WTC11 (cell line): ENCODE data around the gene PKNOX1. TPM values are rescaled to one million over a fixed set of nuclear protein-coding genes. Genes with fewer than 3 reads are reported as not detected.

Experiments
- ATAC-seq: fragments of 200-7000 bp; cut with Tn5 transposase; 2 replicates; pipeline ENCODE4 v1.10.0; 2021; ENCODE audit warnings: mild to moderate bottlenecking, moderate library complexity
- CTCF ChIA-PET: fragments of 300-600 bp; sonication (Branson Sonifier 250); formaldehyde crosslinking; loops from one replicate; lab custom pipeline; 2021; ENCODE audit warnings: antibody characterized with exemption; lab: Charles Lee
- POLR2A ChIA-PET: fragments of 350-600 bp; sonication (Branson Sonifier 250); formaldehyde crosslinking; loops from one replicate; lab custom pipeline; 2021; ENCODE audit warnings: antibody characterized with exemption; lab: Charles Lee
- DNase-seq: peaks from one replicate; pipeline ENCODE4 v3.0.0; 2021; ENCODE audit warnings: low spot score
- H3K27ac Mint-ChIP-seq: 2 replicates; pipeline ENCODE4 v1.8.0; 2021; ENCODE audit warnings: mixed read lengths
- H3K27me3 Mint-ChIP-seq: 2 replicates; pipeline ENCODE4 v1.8.0; 2021; ENCODE audit warnings: low read depth, mild to moderate bottlenecking, moderate library complexity, mixed read lengths
- H3K36me3 Mint-ChIP-seq: 2 replicates; pipeline ENCODE4 v1.8.0; 2021; ENCODE audit warnings: mixed read lengths
- H3K4me1 Mint-ChIP-seq: 2 replicates; pipeline ENCODE4 v1.8.0; 2022; ENCODE audit warnings: mixed read lengths
- H3K4me3 Mint-ChIP-seq: 2 replicates; pipeline ENCODE4 v1.8.0; 2021; ENCODE audit warnings: mild to moderate bottlenecking, moderate library complexity, mixed read lengths
- H3K9me3 Mint-ChIP-seq: 2 replicates; pipeline ENCODE4 v1.8.0; 2021; ENCODE audit warnings: mixed read lengths
- E2F1 ChIP-seq: sonication (generic); formaldehyde crosslinking; IDR thresholded peaks from 2 replicates; pipeline ENCODE4 v1.8.0; 2022; ENCODE audit warnings: mild to moderate bottlenecking, missing genetic modification reagents
- E2F4 ChIP-seq: sonication (generic); formaldehyde crosslinking; IDR thresholded peaks from 2 replicates; pipeline ENCODE4 v1.8.1; 2022; ENCODE audit warnings: low read depth, mild to moderate bottlenecking, moderate library complexity, missing genetic modification reagents, borderline replicate concordance
- E2F5 ChIP-seq: sonication (generic); formaldehyde crosslinking; IDR thresholded peaks from 2 replicates; pipeline ENCODE4 v1.8.1; 2022; ENCODE audit warnings: mild to moderate bottlenecking, moderate library complexity, missing genetic modification reagents
- GTF2I ChIP-seq: fragments of 250-450 bp; sonication (Bioruptor Pico); conservative IDR thresholded peaks from 2 replicates; pipeline ENCODE4 v1.4.0; 2021; ENCODE audit warnings: mild to moderate bottlenecking
- IRF2 ChIP-seq: sonication (generic); formaldehyde crosslinking; IDR thresholded peaks from 2 replicates; pipeline ENCODE4 v1.8.0; 2022; ENCODE audit warnings: low read depth, missing genetic modification reagents, borderline replicate concordance
- MAX ChIP-seq: sonication (generic); formaldehyde crosslinking; IDR thresholded peaks from 2 replicates; pipeline ENCODE4 v1.8.0; 2022; ENCODE audit warnings: mild to moderate bottlenecking, missing genetic modification reagents
- NFE2L1 ChIP-seq: sonication (generic); formaldehyde crosslinking; IDR thresholded peaks from 2 replicates; pipeline ENCODE4 v1.8.1; 2023; ENCODE audit warnings: missing genetic modification reagents
- PRRX2 ChIP-seq: fragments of 250-450 bp; sonication (Bioruptor Pico); IDR thresholded peaks from 2 replicates; pipeline ENCODE4 v1.8.0; 2021; ENCODE audit warnings: mild to moderate bottlenecking
- SP1 ChIP-seq: sonication (generic); formaldehyde crosslinking; conservative IDR thresholded peaks from 2 replicates; pipeline ENCODE4 v1.8.1; 2022; ENCODE audit warnings: missing genetic modification reagents
- TEAD1 ChIP-seq: sonication (generic); formaldehyde crosslinking; IDR thresholded peaks from 2 replicates; pipeline ENCODE4 v1.8.0; 2022; ENCODE audit warnings: mild to moderate bottlenecking, missing genetic modification reagents
- TEAD4 ChIP-seq: sonication (generic); formaldehyde crosslinking; IDR thresholded peaks from 2 replicates; pipeline ENCODE4 v1.8.0; 2022; ENCODE audit warnings: mild to moderate bottlenecking, missing genetic modification reagents
- ZBTB21 ChIP-seq: sonication (generic); formaldehyde crosslinking; IDR thresholded peaks from 2 replicates; pipeline ENCODE4 v1.8.1; 2023; ENCODE audit warnings: mild to moderate bottlenecking, missing genetic modification reagents, borderline replicate concordance
- ZBTB43 ChIP-seq: sonication (generic); formaldehyde crosslinking; IDR thresholded peaks from 2 replicates; pipeline ENCODE4 v1.8.1; 2023; ENCODE audit warnings: mild to moderate bottlenecking, missing genetic modification reagents
- ZMAT4 ChIP-seq: fragments of 250-450 bp; sonication (Bioruptor Pico); IDR thresholded peaks from 2 replicates; pipeline ENCODE4 v1.9.0; 2021; ENCODE audit warnings: mild to moderate bottlenecking
- ZNF138 ChIP-seq: sonication (generic); formaldehyde crosslinking; conservative IDR thresholded peaks from 2 replicates; pipeline ENCODE4 v1.8.1; 2022; ENCODE audit warnings: mild to moderate bottlenecking, moderate library complexity, missing genetic modification reagents
- ZNF416 ChIP-seq: fragments of 250-450 bp; sonication (Bioruptor Pico); IDR thresholded peaks from 2 replicates; pipeline ENCODE4 v1.9.0; 2021; ENCODE audit warnings: mild to moderate bottlenecking, inconsistent platforms
- ZSCAN18 ChIP-seq: fragments of 250-450 bp; sonication (Bioruptor Pico); IDR thresholded peaks from 2 replicates; pipeline ENCODE4 v2.1.2; 2022; ENCODE audit warnings: mild to moderate bottlenecking, moderate library complexity
- total RNA-seq: library from RNA; stranded (reverse); gene quantifications from 3 replicates; pipeline ENCODE4 v1.2.3, GENCODE V29; 2021

PKNOX1 gene
- total RNA-seq, 1 experiment from 2014 or later = 23.0 TPM

GRCh38 chr21:42981214-42981523 is 6.8 kb downstream of the PKNOX1 start (continued):
- TF ChIP-seq ZBTB43 (CRISPR knock-in tag) = no peak

- peaks cover 68% of the 10 kb centered on the region for H3K4me1 Mint-ChIP-seq
- no peaks in the 10 kb centered on the region; the same call in 1 of the 2 replicates for H3K27me3 Mint-ChIP-seq
- CTCF ChIA-PET = interaction anchor here (0.7 kb wide), 1 partner anchor 43 kb away, joined by 3 read pairs; no protein-coding TSS in a partner anchor
- TF ChIP-seq E2F5 = no peak
- H3K9me3 Mint-ChIP-seq = peaks cover 5% of the 10 kb centered on the region
- DNase-seq = no peak
- no peak for ATAC-seq
- H3K27ac Mint-ChIP-seq = peak overlapping the region; percentile 87
- no peak overlapping the region for H3K4me3 Mint-ChIP-seq
- POLR2A ChIA-PET = interaction anchor here (1.7 to 1.8 kb wide), 2 partner anchors 9 to 11 kb away, joined by 4 to 10 read pairs; no protein-coding TSS in a partner anchor
- peaks cover 31% of the 10 kb centered on the region for H3K36me3 Mint-ChIP-seq
These were observed 7.5 kb downstream of the PKNOX1 start for GRCh38 chr21:42981862-42982261.

GRCh38 chr21:42983103-42983502 is 8.7 kb downstream of the PKNOX1 start:
- DNase-seq (no peak), ATAC-seq (no peak)
- Mint-ChIP-seq H3K27me3 (no peaks in the 10 kb centered on the region; the same call in 1 of the 2 replicates), H3K27ac (peak overlapping the region; percentile 81), H3K4me3 (no peak overlapping the region), H3K9me3 (no peaks in the 10 kb centered on the region), H3K36me3 (peaks cover 20% of the 10 kb centered on the region), H3K4me1 (peaks cover 62% of the 10 kb centered on the region)
- ChIA-PET CTCF (no interaction called here), POLR2A (interaction anchor here (1.8 kb wide), 1 partner anchor 9 kb away, joined by 4 read pairs; no protein-coding TSS in a partner anchor)
- no peak for TF ChIP-seq MAX (CRISPR knock-in tag)
- TF ChIP-seq ZSCAN18 (CRISPR knock-in tag) = no peak
- TF ChIP-seq E2F4 (CRISPR knock-in tag) = no peak
- TF ChIP-seq GTF2I = no peak
- TF ChIP-seq PRRX2 (CRISPR knock-in tag) = no peak
- no peak for TF ChIP-seq E2F1 (CRISPR knock-in tag)
- no peak for TF ChIP-seq NFE2L1
- no peak for TF ChIP-seq IRF2
- no peak for TF ChIP-seq SP1 (CRISPR knock-in tag)
- no peak for TF ChIP-seq ZNF416 (CRISPR knock-in tag)
- TF ChIP-seq TEAD4 (CRISPR knock-in tag) = no peak
- no peak for TF ChIP-seq TEAD1 (CRISPR knock-in tag)
- TF ChIP-seq ZBTB21 (CRISPR knock-in tag) = no peak
- no peak for TF ChIP-seq ZNF138 (CRISPR knock-in tag)
- no peak for TF ChIP-seq ZMAT4 (CRISPR knock-in tag)
